ENCODE measurements around the gene PPIL3. TPM values are rescaled to one million over a fixed set of nuclear protein-coding genes. Genes with fewer than 3 reads are reported as not detected.

The PPIL3 gene
- total and polyA plus RNA-seq, 9 of the 15 experiments (the other 6 are each of a cell fraction or from before 2014, with no cell fraction given) = 22.4 to 66.2 (median 49.0) TPM

DNA sequence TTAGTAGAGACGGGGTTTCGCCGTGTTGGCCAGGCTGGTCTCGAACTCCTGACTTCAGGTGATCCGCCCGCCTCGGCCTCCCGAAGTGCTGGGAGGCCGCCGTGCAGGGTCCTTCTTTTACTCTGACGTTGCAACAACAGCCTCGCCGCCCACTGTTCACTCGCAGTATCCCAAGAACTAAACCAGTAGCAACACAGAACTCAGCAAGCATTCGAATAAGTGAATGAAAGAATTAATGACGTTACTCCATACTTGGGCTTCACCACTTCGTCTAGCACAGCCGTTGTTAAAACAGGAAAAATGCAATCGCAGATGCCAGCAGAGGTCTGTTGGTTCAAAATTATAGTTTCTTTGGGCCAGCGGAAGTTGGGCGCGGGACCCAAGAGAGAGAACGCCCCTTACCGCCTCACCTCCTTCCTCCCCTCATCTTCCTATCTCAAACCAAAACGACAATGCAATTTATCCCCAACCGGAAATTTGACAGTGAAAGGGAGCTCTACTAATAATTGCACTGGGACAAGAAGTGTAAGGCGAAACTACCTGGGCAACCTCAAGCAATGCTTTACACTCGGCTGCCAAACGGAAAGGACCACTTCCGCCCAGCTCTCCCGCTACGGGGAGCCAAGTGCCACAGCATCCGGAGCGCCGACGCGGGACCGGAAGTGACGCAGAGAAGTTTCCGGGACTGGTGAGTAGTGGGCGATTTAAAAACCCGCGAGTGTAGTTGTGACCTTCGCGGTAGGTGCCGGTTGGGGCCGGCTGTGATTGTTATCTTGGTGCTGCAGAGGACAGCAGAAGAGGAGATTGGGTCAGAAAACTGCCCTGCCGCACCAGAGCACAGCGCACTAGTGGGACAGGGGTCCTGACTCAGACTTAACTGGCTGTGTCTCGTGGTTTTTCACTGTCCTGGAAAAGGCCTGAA, at the start of gene PPIL3, which contains the start of gene NIF3L1 (continued):
- TF ChIP-seq ZNF766 (CRISPR knock-in tag; conservative IDR thresholded peaks at IDR 0.05) (no peak), MAFK (IDR thresholded peaks at IDR 0.05; ENCODE audit: low read length) (peak; percentile 33; the same call in 1 of the 2 replicates), ZNF592 (IDR thresholded peaks at IDR 0.05) (no peak), GTF2F1 (IDR thresholded peaks at IDR 0.05; ENCODE audit: low read depth, low read length) (peak; percentile 83), ZC3H11A (IDR thresholded peaks at IDR 0.05; ENCODE audit: low read depth, low read length) (no peak), PRDM10 (IDR thresholded peaks at IDR 0.05; ENCODE audit: partially characterized antibody) (peak; percentile 92), ZNF146 (CRISPR knock-in tag; IDR thresholded peaks at IDR 0.05; ENCODE audit: unreplicated experiment) (no peak), FOXM1 (IDR thresholded peaks at IDR 0.05; ENCODE audit: low read depth) (peak; percentile 58), FOXM1 (CRISPR knock-in tag; IDR thresholded peaks at IDR 0.05; ENCODE audit: low read depth) (no peak), ZNF282 (CRISPR knock-in tag; IDR thresholded peaks at IDR 0.05) (no peak), ZNF830 (CRISPR knock-in tag; IDR thresholded peaks at IDR 0.05) (0 out of 2 replicates have a peak, but pooled peaks have one; percentile 51), ADNP (tag; IDR thresholded peaks at IDR 0.05) (peak; percentile 93), FOXK1 (CRISPR knock-in tag; IDR thresholded peaks at IDR 0.05; ENCODE audit: borderline replicate concordance) (no peak), CHD1 (IDR thresholded peaks at IDR 0.05; ENCODE audit: low read length) (no peak), IFI16 (CRISPR knock-in tag; IDR thresholded peaks at IDR 0.05) (no peak), HDAC3 (IDR thresholded peaks at IDR 0.05; ENCODE audit: borderline replicate concordance, partially characterized antibody) (peak; percentile 37)
- TF ChIP-seq, protein P1, sequence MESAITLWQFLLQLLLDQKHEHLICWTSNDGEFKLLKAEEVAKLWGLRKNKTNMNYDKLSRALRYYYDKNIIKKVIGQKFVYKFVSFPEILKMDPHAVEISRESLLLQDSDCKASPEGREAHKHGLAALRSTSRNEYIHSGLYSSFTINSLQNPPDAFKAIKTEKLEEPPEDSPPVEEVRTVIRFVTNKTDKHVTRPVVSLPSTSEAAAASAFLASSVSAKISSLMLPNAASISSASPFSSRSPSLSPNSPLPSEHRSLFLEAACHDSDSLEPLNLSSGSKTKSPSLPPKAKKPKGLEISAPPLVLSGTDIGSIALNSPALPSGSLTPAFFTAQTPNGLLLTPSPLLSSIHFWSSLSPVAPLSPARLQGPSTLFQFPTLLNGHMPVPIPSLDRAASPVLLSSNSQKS (CRISPR knock-in tag; IDR thresholded peaks at IDR 0.05) = no peak
- TF ChIP-seq, protein P2, sequence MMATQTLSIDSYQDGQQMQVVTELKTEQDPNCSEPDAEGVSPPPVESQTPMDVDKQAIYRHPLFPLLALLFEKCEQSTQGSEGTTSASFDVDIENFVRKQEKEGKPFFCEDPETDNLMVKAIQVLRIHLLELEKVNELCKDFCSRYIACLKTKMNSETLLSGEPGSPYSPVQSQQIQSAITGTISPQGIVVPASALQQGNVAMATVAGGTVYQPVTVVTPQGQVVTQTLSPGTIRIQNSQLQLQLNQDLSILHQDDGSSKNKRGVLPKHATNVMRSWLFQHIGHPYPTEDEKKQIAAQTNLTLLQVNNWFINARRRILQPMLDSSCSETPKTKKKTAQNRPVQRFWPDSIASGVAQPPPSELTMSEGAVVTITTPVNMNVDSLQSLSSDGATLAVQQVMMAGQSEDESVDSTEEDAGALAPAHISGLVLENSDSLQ (IDR thresholded peaks at IDR 0.05) = peak; percentile 63
